Endometrial microvascular endothelial cells (primary cell): Measurements from ENCODE around the gene MYL4. TPM values are rescaled to one million over a fixed set of nuclear protein-coding genes. Genes with fewer than 3 reads are reported as not detected.

Source experiments
- in situ Hi-C: cut with HindIII; loops from 2 replicates; pipeline ENCODE4 v1.10.0; 2017; ENCODE audit warnings: low sequenced_read_pairs, low pct_unique_long_range_greater_than_20kb; ENCODE audit errors: inconsistent ontology term
- total RNA-seq: library from RNA; depleted of rRNA; stranded (reverse); fragments of >200 nt; gene quantifications from one replicate; pipeline ENCODE4 v1.2.3, GENCODE V29; 2015; ENCODE audit errors: inconsistent ontology term

MYL4 gene
- total RNA-seq, 1 donor from 2014 or later, result 1.1 TPM

DNA sequence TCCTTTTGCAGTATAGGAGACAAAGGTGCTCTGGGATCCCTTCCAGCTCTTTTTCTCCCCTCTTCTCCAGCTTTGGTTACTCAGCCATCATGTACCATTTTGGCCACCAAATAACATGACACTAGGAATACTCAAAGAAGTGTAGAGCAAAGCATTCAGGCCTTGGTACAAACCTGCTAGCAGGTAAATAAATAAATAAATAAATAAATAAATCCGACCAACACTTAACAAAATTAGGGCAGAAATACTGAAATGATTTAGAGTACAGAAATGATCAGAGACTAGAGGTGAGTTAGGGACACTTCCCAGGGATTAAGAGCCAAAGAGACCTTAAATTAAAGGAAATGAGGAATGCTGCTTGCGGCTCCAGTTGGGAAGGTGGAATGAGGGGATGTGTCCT, 26.8 kb downstream of the MYL4 start:
- in situ Hi-C loops, result no loop called here

DNA sequence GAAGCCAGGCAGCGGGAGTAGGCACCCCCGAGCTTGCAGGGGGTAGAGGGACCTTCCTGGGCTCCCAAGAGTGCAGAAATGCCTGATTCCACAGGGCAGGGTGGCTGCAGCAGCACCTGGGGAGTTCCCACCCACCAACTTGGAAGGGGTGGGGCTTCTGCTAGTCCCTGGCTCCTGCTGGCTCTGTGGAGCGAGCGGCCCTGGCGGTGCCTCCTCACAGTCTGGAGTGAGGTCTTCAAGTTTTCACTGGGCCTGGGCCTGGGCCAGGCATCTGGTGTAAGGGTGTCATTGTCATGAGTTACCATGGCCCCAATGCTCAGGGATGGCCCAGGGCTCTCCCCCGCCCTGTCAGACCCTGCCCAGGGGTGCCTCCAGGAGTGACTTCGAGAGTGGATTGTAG, 28.7 kb downstream of the MYL4 start:
- in situ Hi-C loops, result no loop called here

DNA sequence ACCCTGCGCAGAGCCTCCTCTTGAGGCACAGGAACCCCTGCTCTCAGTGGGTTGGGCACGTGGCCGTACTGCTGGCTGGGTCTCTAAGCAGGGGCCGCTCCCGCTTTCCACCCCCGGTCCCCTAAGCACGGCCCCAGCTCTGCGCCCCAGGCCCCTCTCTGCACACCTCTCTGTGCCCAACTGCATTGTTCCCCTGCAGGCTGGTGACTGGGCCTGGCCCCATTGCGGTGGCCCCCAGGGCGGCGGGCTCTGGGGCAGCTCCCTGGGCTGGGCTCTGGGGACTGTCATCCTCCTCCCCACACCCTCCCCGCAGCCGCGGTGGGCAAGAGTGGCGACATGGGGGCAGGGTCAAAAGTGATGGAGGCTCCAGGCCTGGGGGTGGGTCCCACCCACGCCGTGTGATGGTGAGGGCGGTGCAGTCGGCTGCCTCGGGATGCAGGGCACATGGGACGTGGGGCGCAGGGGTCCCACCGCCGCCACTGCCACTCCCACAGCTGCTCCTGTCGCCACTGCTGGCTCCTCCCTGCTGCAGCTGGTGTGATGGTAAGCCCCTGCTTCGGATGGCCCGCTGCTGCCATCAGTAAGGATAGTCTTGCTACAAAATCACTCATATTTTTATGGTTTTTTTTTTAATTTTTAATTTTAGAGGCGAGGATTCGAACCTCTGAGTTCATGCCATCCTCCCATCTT, 29.3 kb downstream of the MYL4 start:
- in situ Hi-C loops, result no loop called here

DNA sequence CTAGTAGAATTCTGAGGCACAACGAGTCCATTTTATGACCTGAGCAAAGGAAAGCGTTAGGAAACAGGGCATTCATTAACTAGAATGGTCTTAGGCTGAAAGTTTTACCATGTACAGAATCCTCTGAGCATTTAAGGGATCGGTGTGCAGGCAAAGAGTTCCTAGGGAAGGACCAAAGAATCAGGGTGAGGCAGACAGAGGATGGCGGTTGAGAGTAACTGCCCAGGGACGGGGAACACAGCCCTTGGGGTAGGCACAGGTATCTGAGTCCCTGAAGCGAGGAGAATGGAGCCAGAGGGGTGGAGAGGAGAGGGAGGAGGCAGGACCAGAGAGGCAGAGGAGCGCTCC, 30.4 kb downstream of the MYL4 start:
- in situ Hi-C loops, result no loop called here

DNA sequence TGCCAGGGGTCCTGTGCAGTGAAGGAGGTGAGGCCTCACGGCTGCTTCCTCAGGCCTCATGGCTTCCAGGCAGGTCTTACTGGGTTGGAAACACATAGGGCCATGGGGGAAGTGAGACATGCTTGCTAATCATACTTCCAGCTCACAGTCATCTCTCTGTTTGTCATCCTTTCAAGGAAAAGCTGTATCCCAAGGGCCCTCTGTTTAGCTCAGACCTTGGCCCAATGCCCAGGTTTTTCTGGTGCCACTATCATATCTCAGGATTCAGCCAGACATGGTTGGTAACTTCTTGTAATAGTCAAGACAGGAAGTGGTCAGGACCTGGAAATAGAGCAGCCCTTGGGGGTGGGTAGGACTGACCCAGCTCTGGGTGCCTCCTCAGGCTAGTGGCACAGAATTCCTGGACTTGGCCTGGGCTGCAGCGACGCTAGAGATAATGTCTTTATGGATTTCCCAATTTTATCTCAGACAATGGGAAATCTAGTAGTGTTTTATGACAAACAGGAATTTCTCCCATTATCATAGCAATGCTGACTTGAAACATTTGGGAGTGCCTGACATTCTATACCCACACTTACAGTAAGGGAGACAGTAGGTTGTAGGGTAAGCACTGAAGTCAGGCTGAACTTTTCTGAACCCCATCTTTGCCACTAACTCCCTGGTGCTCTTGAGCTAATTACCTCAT, 31.0 kb downstream of the MYL4 start:
- in situ Hi-C loops, result no loop called here

DNA sequence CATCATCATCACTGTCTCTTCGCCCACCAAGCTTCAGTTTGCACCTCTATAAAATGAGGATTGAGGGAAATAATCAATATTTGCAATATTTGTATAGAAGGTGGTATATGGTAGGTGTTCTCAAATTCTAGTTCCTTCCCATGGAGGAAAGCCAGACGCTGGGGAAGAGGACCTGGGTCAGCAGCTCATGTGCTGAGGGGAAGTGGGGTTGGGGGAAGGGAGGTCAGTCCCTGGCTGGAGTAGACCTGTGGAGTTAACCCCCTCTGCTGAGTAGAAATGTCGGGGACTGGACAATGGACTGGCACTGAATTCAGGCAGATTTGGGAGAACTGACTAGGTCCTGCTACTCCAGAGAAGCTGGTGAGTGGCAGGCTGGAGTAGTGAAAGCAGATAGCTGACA, 31.7 kb downstream of the MYL4 start:
- in situ Hi-C loops, result no loop called here

DNA sequence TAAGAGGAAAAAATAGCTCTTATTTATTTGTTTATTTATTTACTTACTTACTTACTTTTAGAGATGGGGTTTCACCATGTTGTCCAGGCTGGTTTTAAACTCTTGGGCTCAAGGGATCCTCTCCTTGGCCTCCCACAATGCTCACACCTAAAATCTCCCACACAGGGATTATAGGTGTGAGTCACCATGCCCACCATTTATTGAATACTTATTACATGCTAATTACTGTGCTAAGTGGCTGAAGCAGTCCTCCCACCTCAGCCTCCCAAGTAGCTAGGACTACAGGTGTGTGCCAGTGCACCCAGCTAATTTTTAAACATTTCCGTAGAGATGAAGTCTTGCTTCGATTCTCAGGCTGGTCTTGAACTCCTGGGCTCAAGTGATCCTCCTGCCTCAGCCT, 33.5 kb downstream of the MYL4 start:
- in situ Hi-C loops, result no loop called here

DNA sequence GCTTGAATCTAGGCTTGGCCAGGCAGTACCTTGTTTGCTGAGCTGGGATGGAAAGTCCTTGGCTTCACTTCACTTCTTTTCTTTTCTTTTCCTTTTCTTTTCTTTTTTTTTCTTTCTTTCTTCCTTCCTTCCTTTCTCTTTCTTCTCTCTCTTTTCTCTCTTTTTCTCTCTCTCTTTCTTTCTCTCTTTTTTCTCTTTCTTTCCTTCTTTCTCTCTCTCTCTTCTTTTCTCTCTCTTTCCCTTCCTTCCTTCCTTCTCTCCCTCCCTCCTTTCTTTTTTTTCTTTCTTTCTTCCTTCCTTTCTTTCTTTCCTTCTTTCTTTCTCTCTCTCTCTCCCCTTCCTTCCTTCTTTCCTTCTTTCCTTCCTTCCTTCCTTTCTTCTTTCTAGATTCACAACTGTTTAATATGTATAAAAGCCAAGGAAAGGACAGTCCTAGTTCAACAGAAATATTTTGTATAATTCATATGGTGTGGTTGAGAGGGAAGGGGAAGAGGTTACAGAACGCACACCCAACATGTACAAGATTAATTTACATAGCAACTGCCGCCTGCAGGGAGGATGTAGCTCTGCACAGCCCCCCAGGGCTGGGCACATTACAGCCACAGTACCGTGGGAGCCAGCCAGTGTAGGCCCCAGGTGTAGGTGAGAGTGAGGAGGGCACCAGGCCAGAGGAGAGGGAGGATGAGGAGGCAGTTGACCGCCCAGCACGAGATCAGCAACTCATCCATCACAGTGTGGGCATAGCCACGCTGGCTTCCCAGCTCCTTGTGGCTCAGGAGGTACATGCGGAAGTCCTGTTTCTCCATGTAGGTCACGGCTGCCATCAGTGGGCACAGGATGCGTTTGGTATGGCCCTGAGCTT, 34.8 kb downstream of the MYL4 start:
- in situ Hi-C loops, result no loop called here

DNA sequence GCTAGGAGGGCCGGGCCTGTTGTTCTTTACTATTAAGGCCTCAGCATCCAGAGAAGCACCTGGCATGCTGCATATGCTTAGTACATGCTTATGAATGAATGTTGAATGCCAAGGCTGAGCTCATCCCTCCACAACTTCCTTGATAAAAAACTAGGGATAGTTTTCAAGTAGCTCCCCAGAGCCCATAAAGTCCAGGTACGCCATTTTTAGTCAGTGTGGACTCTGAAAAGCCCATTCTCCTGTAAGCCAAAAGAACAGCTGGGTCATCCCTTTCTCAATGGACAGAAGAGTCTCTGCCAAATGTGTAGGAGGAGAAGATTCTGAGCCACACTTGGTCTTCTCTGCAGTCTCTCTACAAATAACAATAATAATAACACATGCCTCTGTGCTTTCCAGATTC, 35.5 kb downstream of the MYL4 start:
- in situ Hi-C loops, result no loop called here

DNA sequence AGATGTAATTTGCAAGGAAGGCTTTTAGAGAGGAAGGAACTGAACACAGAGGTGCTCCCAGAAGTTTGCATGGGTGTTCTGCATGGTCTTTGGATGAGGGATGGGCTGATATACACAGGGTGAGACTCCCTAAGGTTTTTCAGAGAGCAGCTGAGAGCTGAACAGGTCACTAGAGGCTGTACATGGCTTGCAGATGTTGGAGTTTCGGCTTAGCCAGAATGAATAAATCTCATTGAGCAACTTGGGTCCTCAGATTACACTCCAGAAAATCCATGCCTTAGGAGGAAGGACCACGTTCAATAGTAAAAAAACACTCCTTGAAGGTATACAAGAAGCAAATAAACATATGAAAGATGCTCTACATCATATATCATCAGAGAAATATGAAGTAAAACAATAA, 37.0 kb downstream of the MYL4 start:
- in situ Hi-C loops, result no loop called here

DNA sequence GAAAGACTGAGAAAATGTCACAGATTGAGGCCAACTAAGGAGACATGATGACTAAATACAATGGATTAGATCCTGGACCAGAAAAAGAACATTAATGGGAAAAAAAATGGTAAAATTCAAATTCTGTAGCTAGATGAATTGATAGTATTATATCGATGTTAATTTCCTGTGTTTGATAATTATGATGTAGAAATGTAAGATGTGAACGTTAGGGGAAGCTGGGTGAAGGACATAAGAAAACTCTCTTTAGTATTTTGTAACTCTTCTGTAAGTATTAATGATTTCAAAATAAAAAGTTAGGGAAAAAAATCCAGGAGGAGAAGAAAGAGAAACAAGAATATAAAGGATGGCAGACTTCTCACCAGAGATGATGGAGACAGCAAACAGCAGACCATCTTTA, 41.7 kb downstream of the MYL4 start:
- in situ Hi-C loops, result no loop called here

DNA sequence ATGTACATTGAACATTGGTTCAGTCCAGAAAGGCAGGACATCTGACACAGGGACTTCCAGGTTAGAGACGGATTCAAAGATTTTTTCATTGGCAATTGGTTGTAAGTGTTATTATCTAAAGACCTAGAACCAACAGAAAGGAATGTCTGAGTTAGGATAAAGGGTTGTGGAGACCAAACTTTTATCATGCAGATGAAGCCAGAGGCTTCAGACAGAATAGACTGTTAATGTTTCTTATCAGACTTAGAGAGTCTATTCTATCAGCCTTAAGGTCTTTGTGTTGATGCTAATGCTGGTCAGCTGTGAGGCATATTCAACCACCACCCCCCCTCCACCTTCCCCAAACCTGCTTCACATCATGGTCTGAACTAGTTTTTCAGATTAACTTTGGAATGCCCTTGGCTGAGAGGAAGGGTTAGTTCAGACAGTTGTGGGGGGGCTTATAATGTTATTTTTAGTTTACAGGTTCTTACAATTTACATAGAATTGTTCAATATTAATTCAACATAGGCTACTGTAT, 42.3 kb downstream of the MYL4 start:
- in situ Hi-C loops, result no loop called here

DNA sequence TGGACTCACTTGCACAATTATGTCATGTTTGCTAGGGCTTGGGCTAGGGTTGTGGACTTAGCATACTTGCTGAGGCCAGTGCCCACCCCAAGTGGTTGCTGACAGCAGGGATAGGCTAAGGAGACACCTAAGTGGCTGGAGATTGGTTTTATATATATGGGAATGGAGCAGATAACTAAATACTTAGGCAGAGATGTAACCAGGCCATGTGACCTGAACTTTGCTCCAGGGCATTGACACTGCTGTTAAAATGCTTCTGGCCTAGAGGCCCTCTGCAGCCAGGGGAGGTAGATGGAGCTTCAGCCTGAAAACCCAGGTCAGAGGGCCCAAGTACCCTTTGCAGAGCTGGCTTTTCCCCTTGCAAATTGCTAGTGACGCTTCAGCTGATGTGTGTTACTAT, 43.1 kb downstream of the MYL4 start:
- in situ Hi-C loops, result no loop called here

DNA sequence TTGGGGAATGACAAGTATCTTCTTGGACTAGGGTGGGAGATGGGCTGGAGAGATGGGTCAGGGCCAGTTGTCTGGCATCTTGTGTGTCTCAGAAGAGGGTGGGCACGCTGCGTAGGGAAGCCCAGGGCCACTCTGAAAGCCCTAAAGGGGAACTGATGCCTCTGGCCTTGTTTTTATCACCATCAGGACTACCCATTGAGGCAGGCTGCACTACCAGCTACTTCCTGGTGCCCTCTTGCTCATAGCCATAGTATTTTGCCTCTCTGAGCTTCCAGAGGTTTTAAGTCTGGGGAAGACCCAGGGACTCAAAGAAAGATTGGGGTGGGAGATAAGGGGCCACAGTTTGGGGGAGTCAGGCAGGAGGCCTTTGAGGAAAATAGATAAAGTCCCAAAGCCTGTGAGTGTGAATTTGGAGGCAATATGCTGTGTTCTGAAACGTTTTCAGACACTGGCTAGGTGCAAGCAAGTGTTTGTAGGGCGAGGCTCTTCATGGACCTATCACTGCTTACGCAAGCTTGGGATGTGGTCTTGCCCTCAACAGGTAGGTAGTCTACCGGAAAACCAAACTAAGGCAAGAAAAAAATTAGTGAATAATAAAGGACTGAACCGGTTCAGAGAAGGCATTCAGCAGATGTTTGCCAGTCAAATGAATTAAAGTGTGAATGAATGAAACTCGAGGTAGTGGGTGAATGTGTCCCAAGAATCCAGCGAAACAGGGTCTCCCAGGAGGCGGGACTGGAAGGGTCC, 43.8 kb downstream of the MYL4 start:
- in situ Hi-C loops, result no loop called here

DNA sequence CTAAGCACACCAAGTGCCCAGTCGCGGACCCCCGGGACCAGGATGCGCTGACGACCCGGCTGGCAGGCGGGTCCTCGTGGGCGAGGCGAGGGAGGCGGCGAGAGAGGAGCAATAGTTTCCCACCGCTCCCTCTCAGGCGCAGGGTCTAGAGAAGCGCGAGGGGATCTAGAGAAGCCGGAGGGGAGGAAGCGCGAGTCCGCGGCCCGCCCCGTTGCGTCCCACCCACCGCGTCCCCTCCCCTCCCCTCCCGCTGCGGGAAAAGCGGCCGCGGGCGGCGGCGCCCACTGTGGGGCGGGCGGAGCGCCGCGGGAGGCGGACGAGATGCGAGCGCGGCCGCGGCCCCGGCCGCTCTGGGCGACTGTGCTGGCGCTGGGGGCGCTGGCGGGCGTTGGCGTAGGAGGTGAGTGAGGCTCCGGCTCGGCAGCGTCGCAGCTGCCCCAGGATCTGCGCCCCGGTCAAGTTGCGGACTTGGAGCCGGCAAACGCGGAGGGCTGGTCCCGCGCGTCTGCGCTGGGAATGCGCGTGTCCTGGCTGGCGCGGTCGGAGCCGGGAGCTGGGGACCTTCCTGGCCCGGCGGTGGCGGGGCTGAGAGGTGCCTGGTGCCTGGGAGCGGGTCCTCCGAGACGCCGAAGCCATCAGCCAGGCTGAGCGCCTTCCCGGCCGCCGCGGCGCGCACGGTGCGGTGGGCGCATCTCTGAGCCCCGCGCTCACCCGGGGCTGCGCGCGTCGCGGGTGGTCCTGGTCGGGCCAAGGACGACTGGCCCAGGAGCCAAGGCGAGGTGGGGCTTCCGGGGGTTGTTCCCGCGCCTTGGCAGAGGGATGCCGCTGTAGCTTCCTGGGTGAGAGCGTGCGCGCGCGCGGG, 44.6 kb downstream of the MYL4 start, which contains the start of gene ITGB3:
Gene ITGB3, plus strand, starts transcription at position 287 of the 862 bp plus-strand sequence. Its CDS starts 35 bp downstream, at position 322.
- in situ Hi-C loops, result no loop called here

DNA sequence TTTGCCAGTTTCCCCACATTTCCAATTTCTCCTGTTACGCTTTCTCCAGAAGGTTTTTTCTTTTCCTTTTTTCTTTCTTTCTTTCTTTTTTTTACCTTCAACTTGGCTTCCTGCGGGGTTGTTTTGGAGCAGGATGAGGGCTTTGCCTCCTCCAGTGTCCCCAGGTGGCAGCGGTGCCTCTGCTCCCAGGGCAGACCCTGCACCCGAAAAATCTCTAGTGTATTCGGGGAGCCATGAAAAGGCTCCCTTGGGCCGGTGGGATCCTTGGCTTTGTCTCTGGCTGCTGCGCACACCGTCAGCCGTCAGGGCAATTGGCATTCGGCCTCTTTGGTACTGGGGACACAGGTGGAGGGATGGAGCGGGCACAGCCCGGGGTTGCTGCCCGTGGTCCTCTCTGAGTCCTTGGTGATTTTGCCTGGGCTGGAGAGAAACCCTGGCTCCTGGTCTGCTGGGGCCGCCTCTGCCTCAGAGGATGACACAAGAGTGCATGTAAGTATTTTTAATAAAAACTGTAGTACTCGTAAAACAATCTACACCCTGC, 45.3 kb downstream of the MYL4 start:
- in situ Hi-C loops, result no loop called here

DNA sequence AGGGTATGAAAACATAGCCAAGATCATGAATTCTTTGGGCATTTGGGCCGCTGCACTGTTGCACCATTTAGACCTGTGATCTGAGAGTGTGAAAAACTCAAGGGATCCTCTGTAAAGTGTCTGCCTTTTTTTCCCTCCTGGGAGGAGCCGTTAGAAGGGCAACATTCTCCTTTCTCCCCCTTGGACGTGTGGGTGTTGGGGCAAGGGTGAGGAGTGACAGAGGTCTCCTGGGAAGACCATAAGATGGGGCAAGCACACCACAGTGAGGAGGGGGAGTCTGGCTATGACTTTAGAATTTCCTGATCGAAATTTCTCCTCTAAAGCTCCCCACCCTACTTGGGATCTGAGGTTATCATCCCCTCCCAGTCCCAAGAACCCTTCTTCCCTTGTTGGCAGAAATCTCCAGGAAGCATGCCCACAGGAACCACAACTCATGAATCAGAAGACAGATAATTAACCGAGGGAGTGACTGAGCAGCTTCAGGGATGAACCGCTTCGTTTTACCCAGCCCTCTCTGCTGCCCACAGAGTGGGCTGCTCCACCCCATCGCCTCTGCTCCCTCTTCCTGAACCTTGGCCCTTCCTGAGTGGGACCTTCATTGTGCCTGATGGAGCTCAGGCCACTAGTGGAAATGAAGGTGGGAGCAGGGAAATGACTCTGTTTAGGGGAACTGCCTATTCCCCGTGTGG, 48.6 kb downstream of the MYL4 start:
- in situ Hi-C loops, result no loop called here
